MCF 10A (cell line): ENCODE data around the gene PREP. TPM values are rescaled to one million over a fixed set of nuclear protein-coding genes. Genes with fewer than 3 reads are reported as not detected.

Experiments used
- BruUV-seq: library from RNA; stranded (reverse); fragments of 400-500 nt; replicated peaks from 2 replicates; lab custom pipeline; 2021; lab: Mats Ljungman, UMichigan
- CTCF ChIA-PET: fragments of 300-600 bp; sonication (Branson Sonifier 250); formaldehyde crosslinking; extraction: SDS; loops from one replicate; lab custom pipeline; 2021; ENCODE audit warnings: antibody characterized with exemption, inconsistent platforms; lab: Yijun Ruan, JAX
- POLR2A ChIA-PET: fragments of 300-600, 350-650 bp; sonication (Branson Sonifier 250); formaldehyde crosslinking; extraction: SDS; loops from one replicate; lab custom pipeline; 2020; ENCODE audit warnings: antibody characterized with exemption, inconsistent platforms; lab: Yijun Ruan, JAX
- DNase-seq: peaks from one replicate; pipeline ENCODE4 v3.0.0-alpha.2; 2018; ENCODE audit not compliant: unreplicated experiment
- H3K27ac Mint-ChIP-seq: one replicate; pipeline ENCODE4 v1.8.0; 2022; ENCODE audit warnings: mild to moderate bottlenecking, low read depth, mixed read lengths; ENCODE audit not compliant: unreplicated experiment
- H3K27me3 Mint-ChIP-seq: one replicate; pipeline ENCODE4 v1.8.0; 2022; ENCODE audit warnings: mixed read lengths; ENCODE audit not compliant: insufficient read depth, unreplicated experiment
- H3K36me3 Mint-ChIP-seq: one replicate; pipeline ENCODE4 v1.8.0; 2022; ENCODE audit warnings: mild to moderate bottlenecking, moderate library complexity, mixed read lengths; ENCODE audit not compliant: insufficient read depth, unreplicated experiment
- H3K4me1 Mint-ChIP-seq: one replicate; pipeline ENCODE4 v1.8.0; 2022; ENCODE audit warnings: mixed read lengths; ENCODE audit not compliant: insufficient read depth, unreplicated experiment
- H3K4me3 Mint-ChIP-seq: one replicate; pipeline ENCODE4 v1.8.0; 2022; ENCODE audit warnings: mild to moderate bottlenecking, moderate library complexity, mixed read lengths; ENCODE audit not compliant: unreplicated experiment
- H3K9me3 Mint-ChIP-seq: one replicate; pipeline ENCODE4 v1.8.0; 2022; ENCODE audit warnings: mixed read lengths; ENCODE audit not compliant: unreplicated experiment
- CTCF ChIP-seq: fragments of 200-600 bp; IDR thresholded peaks from one replicate; pipeline ENCODE4 v1.8.0; 2022; ENCODE audit warnings: antibody characterized with exemption, mild to moderate bottlenecking; ENCODE audit not compliant: unreplicated experiment
- intact Hi-C: fragments of 100-400 bp; cut with micrococcal nuclease; formaldehyde crosslinking; loops from 2 replicates; pipeline ENCODE4 v1.14.1; 2022
- total RNA-seq: library from RNA; stranded (reverse); gene quantifications from 2 replicates; pipeline ENCODE4 v1.2.3, GENCODE V29; 2022

The PREP gene
- total RNA-seq, 1 experiment from 2014 or later = 67.6 TPM

DNA sequence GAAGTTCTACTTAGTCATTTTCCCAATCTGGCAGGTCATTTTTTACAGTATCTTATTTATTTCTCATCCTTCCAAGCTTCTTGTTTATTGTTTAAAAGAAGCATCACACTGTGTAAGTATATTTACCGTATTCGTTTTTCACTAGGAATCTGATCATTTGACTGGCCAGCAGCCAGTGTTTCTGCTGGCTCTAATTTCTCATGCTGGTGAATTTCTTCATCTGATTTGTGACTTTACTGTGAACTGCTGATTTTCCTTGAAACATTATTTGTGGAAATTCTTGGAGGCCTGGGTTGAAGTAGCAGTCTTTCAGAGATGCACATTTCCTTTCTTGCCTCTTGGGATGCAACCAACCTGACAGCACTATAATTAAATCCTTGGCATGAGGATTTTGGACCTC, 65.9 kb downstream of the PREP start:
- ChIA-PET POLR2A (interaction anchor here (1.0 kb wide), 1 partner anchor 22 kb away, joined by 3 read pairs; no protein-coding TSS in a partner anchor), CTCF (interaction anchor here (0.5 to 2.3 kb wide), 2 partner anchors 19 to 22 kb away, joined by 4 to 9 read pairs; no protein-coding TSS in a partner anchor)
- no peaks in the 10 kb centered on the region for H3K9me3 Mint-ChIP-seq
- DNase-seq = no peak
- no peak overlapping the region for H3K27ac Mint-ChIP-seq
- intact Hi-C loops = no loop called here
- no peaks in the 10 kb centered on the region for H3K27me3 Mint-ChIP-seq
- H3K4me3 Mint-ChIP-seq = no peak overlapping the region
- no TSS peak for BruUV-seq
- peaks cover 5% of the 10 kb centered on the region for H3K4me1 Mint-ChIP-seq
- peaks cover 58% of the 10 kb centered on the region for H3K36me3 Mint-ChIP-seq
- TF ChIP-seq CTCF = no peak

DNA sequence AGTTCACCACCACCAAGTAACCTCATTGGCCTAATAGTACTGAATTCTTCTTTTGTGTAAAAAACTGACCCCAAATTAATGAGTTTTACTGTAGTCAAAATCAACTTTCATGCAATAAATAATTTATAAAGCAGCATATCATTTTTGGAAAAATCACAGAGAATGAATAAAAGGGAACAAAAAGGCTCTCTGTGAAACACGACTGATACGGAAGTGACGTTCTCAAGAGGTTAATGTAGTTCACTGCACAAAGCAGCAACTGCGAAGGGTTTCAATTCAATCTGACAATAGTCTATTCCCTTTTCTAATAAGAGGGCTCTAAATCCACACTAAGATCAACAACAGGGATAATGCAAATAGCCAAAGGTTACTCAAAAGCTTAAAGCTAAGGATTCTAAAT, 70.3 kb downstream of the PREP start:
- peaks cover 55% of the 10 kb centered on the region for H3K36me3 Mint-ChIP-seq
- H3K27me3 Mint-ChIP-seq = no peaks in the 10 kb centered on the region
- DNase-seq = no peak
- BruUV-seq = no TSS peak
- H3K9me3 Mint-ChIP-seq = no peaks in the 10 kb centered on the region
- no peak overlapping the region for H3K4me3 Mint-ChIP-seq
- H3K27ac Mint-ChIP-seq = no peak overlapping the region
- H3K4me1 Mint-ChIP-seq = peaks cover 7% of the 10 kb centered on the region
- ChIA-PET CTCF (no interaction called here), POLR2A (interaction anchor here (0.8 kb wide), 1 partner anchor 10 kb away, joined by 3 read pairs; no protein-coding TSS in a partner anchor)
- no peak for TF ChIP-seq CTCF
- intact Hi-C loops = no loop called here

- DNase-seq = no peak
- Mint-ChIP-seq H3K27ac (no peak overlapping the region), H3K36me3 (peaks cover 58% of the 10 kb centered on the region), H3K4me1 (peaks cover 10% of the 10 kb centered on the region), H3K27me3 (no peaks in the 10 kb centered on the region), H3K9me3 (no peaks in the 10 kb centered on the region), H3K4me3 (no peak overlapping the region)
- no peak for TF ChIP-seq CTCF
- ChIA-PET POLR2A (no interaction called here), CTCF (interaction anchor here (0.7 kb wide), 1 partner anchor 676 kb away, joined by 3 read pairs; no protein-coding TSS in a partner anchor)
- BruUV-seq = no TSS peak
- intact Hi-C loops = no loop called here
Measured at GRCh38 chr6:105331927-105332326, 71.0 kb downstream of the PREP start.

DNA sequence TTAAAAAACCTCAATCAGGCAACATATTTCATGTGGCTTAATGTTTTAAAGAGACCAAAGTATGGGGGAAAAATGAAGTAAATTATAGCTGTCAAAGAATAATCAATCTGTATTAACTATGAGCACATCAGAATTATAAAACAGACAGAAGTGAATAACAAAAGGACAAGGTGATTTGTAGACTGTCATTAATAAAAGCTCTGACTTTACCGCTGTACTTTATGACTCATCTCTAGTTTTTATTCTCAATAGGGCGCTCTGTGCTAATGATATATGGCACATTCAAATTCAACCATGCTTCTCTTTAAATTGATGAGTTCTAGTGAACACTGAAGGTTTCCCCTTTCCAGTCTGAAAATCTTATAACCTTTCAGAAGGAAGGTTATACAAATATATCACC, 72.0 kb downstream of the PREP start:
- no peak overlapping the region for H3K4me3 Mint-ChIP-seq
- ChIA-PET POLR2A (no interaction called here), CTCF (interaction anchor here (0.5 kb wide), 2 partner anchors 10 to 72 kb away, joined by 3 read pairs; partner anchors contain the start of gene PREP)
- no peaks in the 10 kb centered on the region for H3K27me3 Mint-ChIP-seq
- no TSS peak for BruUV-seq
- H3K27ac Mint-ChIP-seq = no peak overlapping the region
- peaks cover 55% of the 10 kb centered on the region for H3K36me3 Mint-ChIP-seq
- peaks cover 19% of the 10 kb centered on the region for H3K4me1 Mint-ChIP-seq
- H3K9me3 Mint-ChIP-seq = no peaks in the 10 kb centered on the region
- intact Hi-C loops = no loop called here
- no peak for TF ChIP-seq CTCF
- no peak for DNase-seq
